G401.6 (cell line): ENCODE results near the gene KAT2A.
"Not testable (repeated sequence)": the region's sequence is repeated elsewhere in the genome, so short reads cannot be mapped to it uniquely, and the experiment has no call there.

Source experiments
- FAIRE-seq: peaks from 2 replicates; lab custom pipeline; 2012; peaks lifted over from hg19 to GRCh38; lab: Jason Lieb, UNC

KAT2A gene

GRCh38 chr17:42120770-42121769 lies at the start of gene KAT2A:
KAT2A (minus strand) TSS chr17:42121367; CDS start chr17:42121304, 63 bp downstream.
- FAIRE-seq, result no peak

GRCh38 chr17:42169351-42169750 lies 48.2 kb upstream of the KAT2A start:
- no peak for FAIRE-seq

GRCh38 chr17:42167807-42168206 lies 46.6 kb upstream of the KAT2A start:
- FAIRE-seq, result no peak

- FAIRE-seq, result no peak
These were observed 45.1 kb upstream of the KAT2A start for GRCh38 chr17:42166196-42166763.

- no peak for FAIRE-seq
These were observed 44.6 kb upstream of the KAT2A start for GRCh38 chr17:42165751-42166150.

- no peak for FAIRE-seq
These were observed 42.7 kb upstream of the KAT2A start for GRCh38 chr17:42163696-42164407.

- FAIRE-seq, result no peak
These were observed 41.9 kb upstream of the KAT2A start for GRCh38 chr17:42163113-42163512.

GRCh38 chr17:42160531-42160910 lies 39.4 kb upstream of the KAT2A start:
- FAIRE-seq, result no peak

GRCh38 chr17:42159796-42160530 lies 38.8 kb upstream of the KAT2A start:
- no peak for FAIRE-seq

GRCh38 chr17:42155614-42156045 lies 34.5 kb upstream of the KAT2A start:
- no peak for FAIRE-seq

- FAIRE-seq, result no peak
These were observed 33.0 kb upstream of the KAT2A start for GRCh38 chr17:42153919-42154742.

GRCh38 chr17:42146911-42147607 lies 25.9 kb upstream of the KAT2A start:
- FAIRE-seq, result no peak

- FAIRE-seq, result not testable (repeated sequence)
These were observed 22.0 kb upstream of the KAT2A start for GRCh38 chr17:42143138-42143537.

- peak; percentile 36 for FAIRE-seq
These were observed 21.3 kb upstream of the KAT2A start for GRCh38 chr17:42142371-42142896.

GRCh38 chr17:42141382-42141781 lies 20.2 kb upstream of the KAT2A start:
- FAIRE-seq, result no peak

GRCh38 chr17:42140690-42141089 lies 19.5 kb upstream of the KAT2A start:
- FAIRE-seq, result not testable (repeated sequence)

- FAIRE-seq, result no peak
These were observed 17.8 kb upstream of the KAT2A start for GRCh38 chr17:42138749-42139492.

GRCh38 chr17:42136654-42137051 lies 15.5 kb upstream of the KAT2A start:
- no peak for FAIRE-seq
